Measurements from ENCODE around the gene NALCN.

- TF ChIP-seq CTCF (IDR thresholded peaks at IDR 0.05) (no peak), POLR2A (IDR thresholded peaks at IDR 0.05) (no peak)
Measured at GRCh38 chr13:101181076-101181685, 235.1 kb downstream of the NALCN start.

Measured in body of pancreas (tissue), 4 donors.